IPS-15b (cell line): Measurements from ENCODE around the gene GPC6.

ENCODE experiments used
- H3K27me3 ChIP-seq: one replicate; pipeline ENCODE4 v1.6.1; 2013; ENCODE audit warnings: low read length; ENCODE audit not compliant: control insufficient read depth, insufficient read depth
- H3K36me3 ChIP-seq: one replicate; pipeline ENCODE4 v1.6.1; 2013; ENCODE audit warnings: low read length; ENCODE audit not compliant: control insufficient read depth, insufficient read depth
- H3K4me1 ChIP-seq: one replicate; pipeline ENCODE4 v1.6.1; 2013; ENCODE audit warnings: mild to moderate bottlenecking, low read length; ENCODE audit not compliant: control insufficient read depth, insufficient read depth
- H3K4me3 ChIP-seq: one replicate; pipeline ENCODE4 v1.5.1; 2013; ENCODE audit warnings: low read depth, low read length
- H3K9ac ChIP-seq: one replicate; pipeline ENCODE4 v1.6.1; 2013; ENCODE audit warnings: low read depth, mild to moderate bottlenecking, low read length
- H3K9me3 ChIP-seq: one replicate; pipeline ENCODE4 v1.6.1; 2013; ENCODE audit warnings: mild to moderate bottlenecking, low read length; ENCODE audit not compliant: control insufficient read depth, insufficient read depth

Gene GPC6

DNA sequence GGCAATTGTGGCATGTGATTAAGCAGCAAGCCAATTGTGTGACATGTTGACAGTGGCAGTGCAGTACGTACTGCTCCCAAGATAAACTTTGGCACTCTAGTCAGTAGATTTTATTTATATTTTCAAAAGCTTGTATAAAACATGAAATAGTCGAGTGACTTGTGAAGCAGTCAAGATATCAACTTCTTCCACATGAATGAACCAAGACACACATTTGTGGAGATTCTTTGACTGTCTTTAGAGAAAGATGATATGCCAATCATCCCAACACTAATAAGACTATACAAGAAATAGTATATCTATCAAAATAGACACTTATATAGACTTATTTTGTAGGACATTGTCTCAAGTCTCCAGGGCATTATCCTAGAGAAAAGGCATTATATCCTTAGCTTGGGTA lies 714.8 kb downstream of the GPC6 start:
- no peaks in the 10 kb centered on the region for H3K4me1 ChIP-seq
- no peak overlapping the region for H3K4me3 ChIP-seq
- no peaks in the 10 kb centered on the region for H3K36me3 ChIP-seq
- H3K9me3 ChIP-seq: no peaks in the 10 kb centered on the region
- no peaks in the 10 kb centered on the region for H3K27me3 ChIP-seq
- no peak overlapping the region for H3K9ac ChIP-seq

DNA sequence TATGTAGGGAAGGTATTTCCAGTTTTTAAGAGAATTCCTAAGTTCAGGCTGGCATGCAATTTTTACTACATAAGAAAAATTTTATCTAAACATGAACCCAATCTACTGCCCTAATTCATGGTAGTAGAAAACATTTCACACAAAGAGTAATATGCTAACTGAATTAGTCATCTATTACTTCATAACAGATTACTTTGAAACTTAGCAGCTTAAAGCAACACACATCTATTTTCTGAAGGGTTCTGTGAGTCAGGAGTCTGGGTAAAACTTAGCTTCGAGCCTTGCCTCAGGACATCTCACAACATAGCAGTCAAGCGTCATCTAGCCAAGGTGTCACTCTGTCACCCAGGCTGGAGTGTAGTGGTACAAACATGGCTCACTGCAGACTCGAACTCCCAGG lies 715.4 kb downstream of the GPC6 start:
- Histone ChIP-seq H3K9me3 (no peaks in the 10 kb centered on the region), H3K9ac (no peak overlapping the region), H3K4me1 (no peaks in the 10 kb centered on the region), H3K4me3 (no peak overlapping the region), H3K27me3 (no peaks in the 10 kb centered on the region), H3K36me3 (no peaks in the 10 kb centered on the region)

- Histone ChIP-seq H3K36me3 (no peaks in the 10 kb centered on the region), H3K9me3 (no peaks in the 10 kb centered on the region), H3K4me1 (no peaks in the 10 kb centered on the region), H3K27me3 (no peaks in the 10 kb centered on the region), H3K4me3 (no peak overlapping the region), H3K9ac (no peak overlapping the region)
These were observed 719.0 kb downstream of the GPC6 start for GRCh38 chr13:93945621-93946020.

DNA sequence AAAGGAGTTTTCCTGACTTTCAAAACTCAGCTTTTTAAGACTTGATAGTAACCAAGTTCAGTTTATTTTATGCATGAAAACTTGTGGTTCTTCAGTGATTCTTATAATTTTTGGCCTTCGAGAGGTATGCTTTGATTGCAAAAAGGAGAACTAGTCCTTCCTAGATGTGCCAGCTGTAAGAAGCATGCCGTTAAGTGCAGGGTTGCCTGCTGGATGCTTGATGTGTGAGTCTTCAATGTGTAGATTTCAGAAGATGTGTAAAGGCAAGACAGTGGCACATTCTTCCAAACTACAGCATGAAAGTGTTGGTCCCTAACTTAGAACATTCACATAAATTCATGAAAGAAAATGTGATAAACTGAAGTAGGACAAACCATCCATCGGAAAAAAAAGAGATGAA lies 720.4 kb downstream of the GPC6 start:
- Histone ChIP-seq H3K4me3 (no peak overlapping the region), H3K4me1 (no peaks in the 10 kb centered on the region), H3K36me3 (no peaks in the 10 kb centered on the region), H3K9me3 (no peaks in the 10 kb centered on the region), H3K27me3 (no peaks in the 10 kb centered on the region), H3K9ac (no peak overlapping the region)

DNA sequence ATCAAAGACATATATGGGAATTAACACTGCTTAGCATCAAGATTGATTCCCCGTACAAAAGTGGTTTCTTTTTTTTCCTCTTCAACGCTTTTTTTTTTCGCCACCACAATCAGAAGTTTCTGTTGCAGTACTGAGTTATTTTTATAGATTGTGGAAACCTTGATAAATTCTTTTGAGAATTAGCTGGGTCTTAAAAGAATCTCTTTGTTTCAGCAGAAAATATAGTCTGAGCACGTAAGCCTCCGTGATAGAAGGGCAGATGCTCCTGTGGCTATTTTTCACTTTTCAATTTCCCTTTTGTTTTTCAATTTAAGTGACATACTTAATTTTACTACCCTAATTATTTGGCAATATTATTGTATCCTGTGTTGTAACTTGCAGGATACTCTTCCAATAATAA lies 721.0 kb downstream of the GPC6 start:
- Histone ChIP-seq H3K27me3 (no peaks in the 10 kb centered on the region), H3K36me3 (no peaks in the 10 kb centered on the region), H3K4me1 (no peaks in the 10 kb centered on the region), H3K9ac (no peak overlapping the region), H3K9me3 (no peaks in the 10 kb centered on the region), H3K4me3 (no peak overlapping the region)

DNA sequence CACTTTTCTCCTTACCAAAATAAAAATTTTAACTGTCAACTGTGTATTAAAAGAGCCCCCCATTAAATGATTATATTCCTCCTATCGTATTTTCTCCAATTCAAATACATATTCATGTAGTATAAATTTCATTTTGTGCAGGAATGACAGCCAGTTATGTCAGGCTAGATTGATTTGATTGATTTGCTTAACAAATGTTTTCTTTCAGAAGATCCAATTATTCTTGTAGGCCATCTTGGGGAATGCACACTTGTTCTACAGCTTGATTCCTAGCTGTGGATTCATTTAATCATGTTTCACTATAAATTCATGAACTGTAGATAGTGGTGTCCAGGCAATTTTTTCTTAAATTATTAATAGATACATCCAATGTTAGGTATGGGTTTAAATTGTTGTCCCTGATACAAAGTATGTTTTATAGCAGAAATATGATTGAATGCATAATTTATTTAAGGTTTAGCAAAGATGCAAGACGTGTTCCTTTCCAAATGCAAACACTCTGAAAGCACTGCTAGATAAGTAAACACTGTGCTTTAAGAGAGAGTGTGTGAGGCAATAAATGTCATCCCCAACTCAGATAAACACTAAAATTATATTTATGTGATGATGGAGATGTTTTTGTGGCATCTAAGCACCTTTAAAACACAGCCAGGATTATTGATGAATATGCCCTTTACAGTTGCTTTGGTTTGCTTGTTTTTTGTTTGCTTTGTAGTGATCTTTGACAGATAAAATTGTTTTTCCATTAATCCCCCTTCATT lies 721.7 kb downstream of the GPC6 start:
- Histone ChIP-seq H3K36me3 (no peaks in the 10 kb centered on the region), H3K27me3 (no peaks in the 10 kb centered on the region), H3K4me3 (no peak overlapping the region), H3K4me1 (no peaks in the 10 kb centered on the region), H3K9me3 (no peaks in the 10 kb centered on the region), H3K9ac (no peak overlapping the region)

DNA sequence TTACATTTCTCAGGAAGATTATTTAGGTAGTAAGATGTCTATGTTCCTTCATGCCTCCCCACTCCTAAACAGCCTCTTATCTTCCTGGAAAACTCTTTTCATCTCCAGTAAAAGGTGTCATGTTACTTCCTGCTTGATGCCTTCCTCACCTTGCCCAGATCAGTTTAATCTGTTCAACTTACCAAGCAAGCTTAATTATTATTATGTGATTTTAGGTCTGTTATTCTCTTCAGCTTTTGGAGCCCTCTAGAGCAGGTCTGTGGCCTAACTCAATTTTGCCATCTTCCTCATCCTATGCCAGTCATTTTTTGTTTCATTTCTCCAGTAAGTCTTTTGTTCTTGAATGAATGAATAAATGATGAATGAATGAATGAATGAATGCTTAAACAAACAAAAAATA lies 724.5 kb downstream of the GPC6 start:
- Histone ChIP-seq H3K4me3 (no peak overlapping the region), H3K9ac (no peak overlapping the region), H3K4me1 (no peaks in the 10 kb centered on the region), H3K9me3 (no peaks in the 10 kb centered on the region), H3K36me3 (no peaks in the 10 kb centered on the region), H3K27me3 (no peaks in the 10 kb centered on the region)

- Histone ChIP-seq H3K9ac (no peak overlapping the region), H3K36me3 (no peaks in the 10 kb centered on the region), H3K4me1 (no peaks in the 10 kb centered on the region), H3K9me3 (no peaks in the 10 kb centered on the region), H3K27me3 (no peaks in the 10 kb centered on the region), H3K4me3 (no peak overlapping the region)
These were observed 725.3 kb downstream of the GPC6 start for GRCh38 chr13:93951951-93952350.

DNA sequence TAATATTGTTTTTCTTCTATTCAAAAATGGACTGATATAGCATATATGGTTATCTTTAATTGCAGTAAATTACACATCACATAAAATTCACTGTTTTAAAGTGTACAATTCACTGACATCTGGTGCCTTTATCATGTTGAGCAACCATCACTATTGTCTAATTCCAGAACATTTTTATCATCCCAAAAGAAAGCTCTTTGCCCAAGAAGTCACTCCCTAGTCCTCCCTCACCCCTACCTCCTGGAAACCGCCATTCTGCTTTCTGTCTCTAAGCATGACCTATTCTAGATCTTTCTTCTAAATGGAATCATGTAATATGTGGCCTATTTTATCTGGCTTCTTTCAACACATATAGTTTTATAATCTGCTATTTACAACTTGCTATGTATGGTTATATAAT lies 727.2 kb downstream of the GPC6 start:
- no peaks in the 10 kb centered on the region for H3K36me3 ChIP-seq
- no peak overlapping the region for H3K4me3 ChIP-seq

DNA sequence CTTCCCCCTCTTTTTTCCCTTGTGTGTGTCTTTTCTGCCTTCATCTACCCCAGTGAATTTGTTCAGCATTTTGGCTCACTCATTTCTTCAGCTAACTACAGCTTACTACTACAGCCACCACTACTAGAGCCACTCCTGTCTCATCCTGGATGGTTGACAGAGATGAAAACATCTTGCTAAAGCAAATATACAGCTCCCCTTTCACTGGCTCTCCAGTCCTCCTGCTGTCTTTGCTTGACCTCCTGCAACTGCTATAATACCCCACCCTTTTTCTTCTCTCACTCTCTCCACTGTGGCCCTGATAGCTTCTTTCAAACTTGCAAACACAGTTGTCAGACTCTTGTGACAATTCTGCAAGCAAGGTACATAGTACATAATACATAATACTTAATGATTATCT lies 729.3 kb downstream of the GPC6 start:
- no peaks in the 10 kb centered on the region for H3K9me3 ChIP-seq
- no peaks in the 10 kb centered on the region for H3K27me3 ChIP-seq
- no peak overlapping the region for H3K9ac ChIP-seq
- H3K36me3 ChIP-seq: no peaks in the 10 kb centered on the region
- no peaks in the 10 kb centered on the region for H3K4me1 ChIP-seq
- no peak overlapping the region for H3K4me3 ChIP-seq

More for the DNA sequence above, 727.2 kb downstream of the GPC6 start:
- no peaks in the 10 kb centered on the region for H3K27me3 ChIP-seq
- H3K4me1 ChIP-seq: no peaks in the 10 kb centered on the region
- no peaks in the 10 kb centered on the region for H3K9me3 ChIP-seq
- H3K9ac ChIP-seq: no peak overlapping the region

GRCh38 chr13:93956426-93956825 lies 729.8 kb downstream of the GPC6 start:
- H3K27me3 ChIP-seq: no peaks in the 10 kb centered on the region
- H3K4me1 ChIP-seq: no peaks in the 10 kb centered on the region
- no peak overlapping the region for H3K9ac ChIP-seq
- no peaks in the 10 kb centered on the region for H3K9me3 ChIP-seq
- H3K36me3 ChIP-seq: no peaks in the 10 kb centered on the region
- no peak overlapping the region for H3K4me3 ChIP-seq

GRCh38 chr13:93957371-93957770 lies 730.8 kb downstream of the GPC6 start:
- H3K27me3 ChIP-seq: no peaks in the 10 kb centered on the region

More at GRCh38 chr13:93957371-93957770, 730.8 kb downstream of the GPC6 start:
- Histone ChIP-seq H3K4me1 (no peaks in the 10 kb centered on the region), H3K9me3 (no peaks in the 10 kb centered on the region), H3K36me3 (no peaks in the 10 kb centered on the region), H3K9ac (no peak overlapping the region), H3K4me3 (no peak overlapping the region)
